T-cell (primary cell): Measurements from ENCODE around the gene CDHR3. TPM values are rescaled to one million over a fixed set of nuclear protein-coding genes. Genes with fewer than 3 reads are reported as not detected.

Source experiments
- ATAC-seq, 4 experiments: fragments of 200-7000 bp in 3 of 4; fragments of 150-1000 bp in 1 of 4; cut with Tn5 transposase; replicated peaks in 1 of 4; 1 replicate in 3 of 4; 2 replicates in 1 of 4; pipeline ENCODE4 v1.10.0; 2021; ENCODE audit warnings: moderate library complexity in 3 of 4, mild to moderate bottlenecking in 2 of 4, moderate number of reproducible peaks in 1 of 4
- CTCF ChIA-PET, 2 donors: fragments of 300-600 bp; sonication (Branson Sonifier 250); formaldehyde crosslinking; loops; one replicate each; lab custom pipeline; 2022; ENCODE audit warnings: antibody characterized with exemption in 2 of 2; lab: Charles Lee
- POLR2A ChIA-PET, 2 donors: fragments of 300-600 bp; sonication (Branson Sonifier 250); formaldehyde crosslinking; loops; one replicate each; lab custom pipeline; 2022; ENCODE audit warnings: antibody characterized with exemption in 2 of 2; lab: Charles Lee
- DNase-seq, 35 experiments: peaks; one replicate each; pipeline versions ENCODE4 v3.0.0 to v3.0.0-alpha.2; 2013 to 2023
- H3K27ac ChIP-seq: one replicate; pipeline ENCODE4 v1.5.1; 2013; ENCODE audit warnings: low read length
- H3K27me3 ChIP-seq, 2 experiments: replicated peaks in 1 of 2; 1 replicate in 1 of 2; 2 replicates in 1 of 2; pipeline versions ENCODE4 v1.6.1 to v1.7.0; 2013; ENCODE audit warnings: low read length in 1 of 2, mixed read lengths in 1 of 2; ENCODE audit not compliant: control insufficient read depth in 2 of 2, insufficient read depth in 2 of 2; ENCODE audit errors: extremely low read depth in 1 of 2
- H3K36me3 ChIP-seq, 2 donors: 1 replicate in 1 of 2; 2 replicates in 1 of 2; pipeline versions ENCODE4 v1.6.1 to v1.7.0; 2013; ENCODE audit warnings: low read length in 1 of 2; ENCODE audit not compliant: control insufficient read depth in 2 of 2, insufficient read depth in 1 of 2; ENCODE audit errors: extremely low read depth in 1 of 2
- H3K4me1 ChIP-seq, 2 experiments: 1 replicate in 1 of 2; 2 replicates in 1 of 2; pipeline versions ENCODE4 v1.6.1 to v1.7.0; 2013; ENCODE audit warnings: low read length in 2 of 2, mixed read lengths in 1 of 2; ENCODE audit not compliant: insufficient read depth in 2 of 2, control insufficient read depth in 1 of 2; ENCODE audit errors: extremely low read depth in 1 of 2
- H3K4me3 ChIP-seq, 2 donors: 1 replicate in 1 of 2; 2 replicates in 1 of 2; pipeline versions ENCODE4 v1.5.1 to v1.7.0; 2013; ENCODE audit warnings: mild to moderate bottlenecking in 2 of 2, low read length in 1 of 2, moderate library complexity in 1 of 2; ENCODE audit not compliant: control insufficient read depth in 1 of 2; ENCODE audit errors: extremely low read depth in 1 of 2
- H3K9me3 ChIP-seq: 2 replicates; pipeline ENCODE4 v1.7.0; 2013
- H3K27ac Mint-ChIP-seq, 2 donors: one replicate each; pipeline ENCODE4 v1.8.0; 2020 to 2021; ENCODE audit warnings: mild to moderate bottlenecking in 2 of 2, mixed read lengths in 2 of 2
- H3K27me3 Mint-ChIP-seq, 2 donors: one replicate each; pipeline ENCODE4 v1.8.0; 2021 to 2022; ENCODE audit warnings: mixed read lengths in 2 of 2
- H3K36me3 Mint-ChIP-seq: one replicate; pipeline ENCODE4 v1.8.0; 2021; ENCODE audit warnings: mixed read lengths
- H3K4me1 Mint-ChIP-seq, 3 donors: one replicate each; pipeline ENCODE4 v1.8.0; 2020 to 2022; ENCODE audit warnings: mixed read lengths in 3 of 3, mild to moderate bottlenecking in 1 of 3
- H3K4me3 Mint-ChIP-seq, 3 donors: one replicate each; pipeline ENCODE4 v1.8.0; 2020 to 2022; ENCODE audit warnings: mild to moderate bottlenecking in 3 of 3, mixed read lengths in 3 of 3, moderate library complexity in 3 of 3
- H3K9me3 Mint-ChIP-seq, 3 donors: one replicate each; pipeline ENCODE4 v1.8.0; 2020 to 2022; ENCODE audit warnings: mixed read lengths in 3 of 3
- WGBS: methylation state at CpG from one replicate; pipeline ENCODE4 v1.1.5; 2013; ENCODE audit warnings: missing lambda C conversion rate; ENCODE audit not compliant: insufficient coverage; 5-methylcytosine and 5-hydroxymethylcytosine counted together
- total RNA-seq, 35 experiments: library from RNA in 6 of 35; stranded (reverse) in 6 of 35; fragments of 120-200 nt in 1 of 35; gene quantifications; one replicate each; pipeline versions ENCODE4 v1.2.1 to v1.2.4 and lab custom pipeline; 2013 to 2026

The CDHR3 gene, protein sequence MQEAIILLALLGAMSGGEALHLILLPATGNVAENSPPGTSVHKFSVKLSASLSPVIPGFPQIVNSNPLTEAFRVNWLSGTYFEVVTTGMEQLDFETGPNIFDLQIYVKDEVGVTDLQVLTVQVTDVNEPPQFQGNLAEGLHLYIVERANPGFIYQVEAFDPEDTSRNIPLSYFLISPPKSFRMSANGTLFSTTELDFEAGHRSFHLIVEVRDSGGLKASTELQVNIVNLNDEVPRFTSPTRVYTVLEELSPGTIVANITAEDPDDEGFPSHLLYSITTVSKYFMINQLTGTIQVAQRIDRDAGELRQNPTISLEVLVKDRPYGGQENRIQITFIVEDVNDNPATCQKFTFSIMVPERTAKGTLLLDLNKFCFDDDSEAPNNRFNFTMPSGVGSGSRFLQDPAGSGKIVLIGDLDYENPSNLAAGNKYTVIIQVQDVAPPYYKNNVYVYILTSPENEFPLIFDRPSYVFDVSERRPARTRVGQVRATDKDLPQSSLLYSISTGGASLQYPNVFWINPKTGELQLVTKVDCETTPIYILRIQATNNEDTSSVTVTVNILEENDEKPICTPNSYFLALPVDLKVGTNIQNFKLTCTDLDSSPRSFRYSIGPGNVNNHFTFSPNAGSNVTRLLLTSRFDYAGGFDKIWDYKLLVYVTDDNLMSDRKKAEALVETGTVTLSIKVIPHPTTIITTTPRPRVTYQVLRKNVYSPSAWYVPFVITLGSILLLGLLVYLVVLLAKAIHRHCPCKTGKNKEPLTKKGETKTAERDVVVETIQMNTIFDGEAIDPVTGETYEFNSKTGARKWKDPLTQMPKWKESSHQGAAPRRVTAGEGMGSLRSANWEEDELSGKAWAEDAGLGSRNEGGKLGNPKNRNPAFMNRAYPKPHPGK
- total RNA-seq, result 10 to 100 TPM; 10.5 to 18.5 (median 14.5) TPM
- 9.7 TPM for total RNA-seq (2013)
- 0.59 to 24.6 (median 11.5) reads per million in 29 experiments for total RNA-seq (lab: John Stamatoyannopoulos, UW)

GRCh38 chr7:105963038-105963667, at the start of gene CDHR3:
CDHR3 (plus strand) TSS chr7:105963264; CDS start chr7:105963319, 55 bp downstream.
- no peaks in the 10 kb centered on the region for H3K4me1 ChIP-seq
- no peaks in the 10 kb centered on the region for H3K27me3 Mint-ChIP-seq
- no peak within 1 kb of the TSS for H3K4me3 ChIP-seq
- no peak within 1 kb of the TSS for H3K27ac Mint-ChIP-seq
- WGBS, result 93% methylated on average over 3 of the region's 4 CpGs
- DNase-seq, result no peak
- ChIA-PET POLR2A (no interaction called here), CTCF (interaction anchor here in 1 of 2 donors (0.5 kb wide), 1 partner anchor 305 kb away, joined by 3 read pairs; no protein-coding TSS in a partner anchor)
- no peak for ATAC-seq
- H3K36me3 Mint-ChIP-seq, result no peaks in the 10 kb centered on the region
- no peaks in the 10 kb centered on the region for H3K4me1 Mint-ChIP-seq
- no peaks in the 10 kb centered on the region for H3K9me3 ChIP-seq
- H3K36me3 ChIP-seq, result no peaks in the 10 kb centered on the region
- H3K27ac ChIP-seq, result no peak within 1 kb of the TSS
- no peaks in the 10 kb centered on the region for H3K9me3 Mint-ChIP-seq
- peaks cover 0 to 5% of the 10 kb centered on the region in 2 experiments for H3K27me3 ChIP-seq
- no peak within 1 kb of the TSS for H3K4me3 Mint-ChIP-seq

GRCh38 chr7:105913947-105914346, 49.1 kb upstream of the CDHR3 start:
- H3K27me3 Mint-ChIP-seq, result no peaks in the 10 kb centered on the region
- no peak for DNase-seq
- Histone ChIP-seq H3K9me3 (no peaks in the 10 kb centered on the region), H3K27ac (no peak overlapping the region), H3K27me3 (no peaks in the 10 kb centered on the region), H3K4me3 (no peak overlapping the region), H3K4me1 (no peaks in the 10 kb centered on the region), H3K36me3 (peaks cover 0 to 9% of the 10 kb centered on the region in 2 donors)
- ChIA-PET CTCF (no interaction called here), POLR2A (interaction anchor here in 1 of 2 donors (0.6 kb wide), 1 partner anchor 26 kb away, joined by 3 read pairs; no protein-coding TSS in a partner anchor)
- no peak overlapping the region for H3K27ac Mint-ChIP-seq
- ATAC-seq, result no peak
- H3K4me1 Mint-ChIP-seq, result peaks cover 3 to 13% (median 5%) of the 10 kb centered on the region in 3 donors
- H3K4me3 Mint-ChIP-seq, result no peak overlapping the region
- peaks cover 2 to 5% (median 4%) of the 10 kb centered on the region in 3 donors for H3K9me3 Mint-ChIP-seq
- no CpG with 5 or more reads among the region's 3 CpGs for WGBS
- H3K36me3 Mint-ChIP-seq, result peaks cover 52% of the 10 kb centered on the region

DNA sequence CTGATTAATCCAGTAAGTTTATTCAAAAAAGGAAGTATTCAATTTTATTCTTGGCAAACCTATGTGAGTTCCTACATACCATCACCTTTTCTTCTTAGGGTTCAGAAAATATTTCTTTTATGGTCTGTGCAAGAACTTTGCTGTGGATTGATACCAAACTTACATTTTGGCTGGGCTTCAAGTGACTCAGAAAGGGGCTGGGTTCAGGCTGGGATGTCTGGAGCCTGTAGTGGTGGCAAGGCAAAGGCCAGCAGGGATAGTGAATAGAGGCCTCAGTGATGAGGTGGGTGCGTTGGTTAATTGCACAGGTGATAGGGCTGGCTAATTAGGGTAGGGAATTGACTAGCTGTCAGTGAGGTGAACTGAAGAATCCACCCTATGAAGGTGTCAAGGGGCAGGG, 46.5 kb upstream of the CDHR3 start:
- DNase-seq, result no peak
- WGBS, result 88% methylated on average over 1 of the region's 1 CpG
- no peak overlapping the region for H3K27ac ChIP-seq
- ChIA-PET CTCF (no interaction called here), POLR2A (no interaction called here)
- H3K36me3 ChIP-seq, result peaks cover 0 to 5% of the 10 kb centered on the region in 2 donors
- no peak overlapping the region for H3K4me3 ChIP-seq
- H3K27me3 Mint-ChIP-seq, result no peaks in the 10 kb centered on the region
- no peaks in the 10 kb centered on the region for H3K4me1 Mint-ChIP-seq
- H3K9me3 Mint-ChIP-seq, result no peaks in the 10 kb centered on the region
- ATAC-seq, result no peak
- H3K9me3 ChIP-seq, result no peaks in the 10 kb centered on the region
- H3K4me1 ChIP-seq, result no peaks in the 10 kb centered on the region
- peaks cover 48% of the 10 kb centered on the region for H3K36me3 Mint-ChIP-seq
- no peak overlapping the region for H3K27ac Mint-ChIP-seq
- H3K4me3 Mint-ChIP-seq, result no peak overlapping the region
- H3K27me3 ChIP-seq, result no peaks in the 10 kb centered on the region

- ATAC-seq, result no peak
- no peak for DNase-seq
- H3K36me3 ChIP-seq, result peaks cover 0 to 5% of the 10 kb centered on the region in 2 donors
- ChIA-PET CTCF (no interaction called here), POLR2A (no interaction called here)
- H3K9me3 ChIP-seq, result no peaks in the 10 kb centered on the region
- Mint-ChIP-seq H3K36me3 (peaks cover 40% of the 10 kb centered on the region), H3K27me3 (no peaks in the 10 kb centered on the region), H3K4me1 (no peaks in the 10 kb centered on the region), H3K9me3 (no peaks in the 10 kb centered on the region), H3K27ac (no peak overlapping the region), H3K4me3 (no peak overlapping the region)
- no peaks in the 10 kb centered on the region for H3K4me1 ChIP-seq
- WGBS, result no CpG with 5 or more reads among the region's 2 CpGs
- H3K27ac ChIP-seq, result no peak overlapping the region
- H3K27me3 ChIP-seq, result no peaks in the 10 kb centered on the region
- no peak overlapping the region for H3K4me3 ChIP-seq
Measured at GRCh38 chr7:105917659-105918058, 45.4 kb upstream of the CDHR3 start.

GRCh38 chr7:105920766-105921165, 42.3 kb upstream of the CDHR3 start:
- Mint-ChIP-seq H3K36me3 (peaks cover 44% of the 10 kb centered on the region), H3K9me3 (peaks cover 0 to 10% (median 2%) of the 10 kb centered on the region in 3 donors), H3K4me3 (no peak overlapping the region), H3K27me3 (no peaks in the 10 kb centered on the region), H3K27ac (no peak overlapping the region), H3K4me1 (peaks cover 25 to 27% (median 25%) of the 10 kb centered on the region in 3 donors)
- ChIA-PET CTCF (interaction anchor here (0.6 kb wide), 2 partner anchors 257 to 560 kb away, joined by 3 to 4 read pairs; no protein-coding TSS in a partner anchor), POLR2A (no interaction called here)
- H3K9me3 ChIP-seq, result no peaks in the 10 kb centered on the region
- 56% methylated on average over 3 of the region's 4 CpGs for WGBS
- ATAC-seq (no peak), DNase-seq (no peak)
- no peak overlapping the region for H3K4me3 ChIP-seq
- H3K27ac ChIP-seq, result no peak overlapping the region
- H3K27me3 ChIP-seq, result no peaks in the 10 kb centered on the region
- H3K36me3 ChIP-seq, result peaks cover 0 to 5% of the 10 kb centered on the region in 2 donors
- H3K4me1 ChIP-seq, result peaks cover 7 to 15% of the 10 kb centered on the region in 2 experiments
